ENCODE measurements around the gene FER1L5.

GRCh38 chr2:96663177-96663576 lies 20.6 kb downstream of the FER1L5 start:
- no peak for TF ChIP-seq CTCF (IDR thresholded peaks at IDR 0.05 in 8 of 11, conservative IDR thresholded peaks at IDR 0.05 in 3 of 11)
- no peak for TF ChIP-seq POLR2AphosphoS5 (IDR thresholded peaks at IDR 0.05)
- TF ChIP-seq POLR2A (IDR thresholded peaks at IDR 0.05): no peak

All from spleen (tissue), 7 donors.